Fibroblast of mammary gland (primary cell): Measurements from ENCODE around the gene PNPLA2.

Experiments used
- DNase-seq: peaks from one replicate; pipeline ENCODE4 v3.0.0-alpha.2; 2010; ENCODE audit warnings: low read depth
- H3K4me3 ChIP-seq: 2 replicates; pipeline ENCODE4 v1.5.1; 2011; ENCODE audit warnings: low read depth, mild to moderate bottlenecking, low read length, moderate library complexity; ENCODE audit not compliant: control insufficient read depth
- CTCF ChIP-seq: conservative IDR thresholded peaks from 2 replicates; pipeline ENCODE4 v1.5.1; 2011; ENCODE audit warnings: low read depth, low read length, inconsistent platforms; ENCODE audit not compliant: control insufficient read depth, insufficient read depth

Gene PNPLA2

GRCh38 chr11:846496-847098, 27.9 kb downstream of the PNPLA2 start:
- no peak overlapping the region for H3K4me3 ChIP-seq
- TF ChIP-seq CTCF = no peak

GRCh38 chr11:847876-848275, 29.2 kb downstream of the PNPLA2 start:
- no peak for TF ChIP-seq CTCF
- H3K4me3 ChIP-seq = no peak overlapping the region
- no peak for DNase-seq

More at GRCh38 chr11:846496-847098, 27.9 kb downstream of the PNPLA2 start:
- DNase-seq = peak; percentile 72

- no peak for DNase-seq
These were observed 29.7 kb downstream of the PNPLA2 start for GRCh38 chr11:848380-848931.

GRCh38 chr11:849104-849824, 30.6 kb downstream of the PNPLA2 start:
- peak overlapping the region; percentile 19 for H3K4me3 ChIP-seq
- DNase-seq = no peak
- no peak for TF ChIP-seq CTCF

More at GRCh38 chr11:848380-848931, 29.7 kb downstream of the PNPLA2 start:
- TF ChIP-seq CTCF = peak; percentile 72
- H3K4me3 ChIP-seq = no peak overlapping the region

- TF ChIP-seq CTCF = no peak
These were observed 31.4 kb downstream of the PNPLA2 start for GRCh38 chr11:849951-850774.

GRCh38 chr11:850775-851763, 32.4 kb downstream of the PNPLA2 start:
- no peak for DNase-seq
- TF ChIP-seq CTCF = no peak
- no peak overlapping the region for H3K4me3 ChIP-seq

More at GRCh38 chr11:849951-850774, 31.4 kb downstream of the PNPLA2 start:
- H3K4me3 ChIP-seq = peak overlapping the region; percentile 7
- DNase-seq = no peak
